ENCODE measurements around the gene SHROOM3.

SHROOM3 gene

GRCh38 chr4:76558396-76559235 lies 123.6 kb downstream of the SHROOM3 start:
- H3K4me3 ChIP-seq (ENCODE audit: low read depth in 1 of 2, low read length in 1 of 2): no peak overlapping the region
- no peak overlapping the region for H3K27ac ChIP-seq
- H3K9me3 ChIP-seq: no peaks in the 10 kb centered on the region
- TF ChIP-seq CTCF (IDR thresholded peaks at IDR 0.05): no peak
- H3K36me3 ChIP-seq: no peaks in the 10 kb centered on the region
- no peaks in the 10 kb centered on the region for H3K4me1 ChIP-seq (ENCODE audit: control insufficient read depth in 1 of 2, insufficient read depth in 1 of 2, low read depth in 1 of 2, low read length in 1 of 2)
- peaks cover 5% of the 10 kb centered on the region for H3K27me3 ChIP-seq

GRCh38 chr4:76559236-76560071 lies 124.4 kb downstream of the SHROOM3 start:
- no peak for TF ChIP-seq CTCF (IDR thresholded peaks at IDR 0.05)
- no peaks in the 10 kb centered on the region for H3K4me1 ChIP-seq (ENCODE audit: control insufficient read depth in 1 of 2, insufficient read depth in 1 of 2, low read depth in 1 of 2, low read length in 1 of 2)
- no peaks in the 10 kb centered on the region for H3K36me3 ChIP-seq
- no peak overlapping the region for H3K27ac ChIP-seq
- H3K9me3 ChIP-seq: no peaks in the 10 kb centered on the region
- peaks cover 5% of the 10 kb centered on the region for H3K27me3 ChIP-seq
- H3K4me3 ChIP-seq (ENCODE audit: low read depth in 1 of 2, low read length in 1 of 2): no peak overlapping the region

- Histone ChIP-seq H3K27ac (no peak overlapping the region), H3K36me3 (no peaks in the 10 kb centered on the region), H3K4me3 (ENCODE audit: low read depth in 1 of 2, low read length in 1 of 2) (no peak overlapping the region), H3K9me3 (no peaks in the 10 kb centered on the region), H3K4me1 (ENCODE audit: control insufficient read depth in 1 of 2, insufficient read depth in 1 of 2, low read depth in 1 of 2, low read length in 1 of 2) (no peaks in the 10 kb centered on the region), H3K27me3 (peaks cover 5% of the 10 kb centered on the region)
- no peak for TF ChIP-seq CTCF (IDR thresholded peaks at IDR 0.05)
Measured at GRCh38 chr4:76562161-76562560, 127.1 kb downstream of the SHROOM3 start.

GRCh38 chr4:76562836-76563453 lies 127.9 kb downstream of the SHROOM3 start:
- Histone ChIP-seq H3K9me3 (no peaks in the 10 kb centered on the region), H3K4me1 (ENCODE audit: control insufficient read depth in 1 of 2, insufficient read depth in 1 of 2, low read depth in 1 of 2, low read length in 1 of 2) (no peaks in the 10 kb centered on the region), H3K27me3 (peaks cover 5% of the 10 kb centered on the region), H3K36me3 (no peaks in the 10 kb centered on the region), H3K4me3 (ENCODE audit: low read depth in 1 of 2, low read length in 1 of 2) (no peak overlapping the region), H3K27ac (no peak overlapping the region)
- no peak for TF ChIP-seq CTCF (IDR thresholded peaks at IDR 0.05)

GRCh38 chr4:76563454-76564122 lies 128.6 kb downstream of the SHROOM3 start:
- no peaks in the 10 kb centered on the region for H3K4me1 ChIP-seq (ENCODE audit: control insufficient read depth in 1 of 2, insufficient read depth in 1 of 2, low read depth in 1 of 2, low read length in 1 of 2)
- H3K36me3 ChIP-seq: no peaks in the 10 kb centered on the region
- H3K4me3 ChIP-seq (ENCODE audit: low read depth in 1 of 2, low read length in 1 of 2): no peak overlapping the region
- H3K27me3 ChIP-seq: peaks cover 5% of the 10 kb centered on the region
- no peak overlapping the region for H3K27ac ChIP-seq
- no peak for TF ChIP-seq CTCF (IDR thresholded peaks at IDR 0.05)
- H3K9me3 ChIP-seq: no peaks in the 10 kb centered on the region
